Activated T-helper 9 cell treated with anti-CD3 and anti-CD28 coated beads, Interleukin-2, amount 50 U/mL, for 16 hours (primary cell): ENCODE measurements around the gene TOB1.
A peak's percentile ranks its signal among the peaks of the same experiment; 100 is the strongest.

ENCODE experiments used
- DNase-seq: peaks from one replicate; pipeline ENCODE4 v3.0.0-alpha.2; 2020; ENCODE audit warnings: low read depth

TOB1 gene

DNA sequence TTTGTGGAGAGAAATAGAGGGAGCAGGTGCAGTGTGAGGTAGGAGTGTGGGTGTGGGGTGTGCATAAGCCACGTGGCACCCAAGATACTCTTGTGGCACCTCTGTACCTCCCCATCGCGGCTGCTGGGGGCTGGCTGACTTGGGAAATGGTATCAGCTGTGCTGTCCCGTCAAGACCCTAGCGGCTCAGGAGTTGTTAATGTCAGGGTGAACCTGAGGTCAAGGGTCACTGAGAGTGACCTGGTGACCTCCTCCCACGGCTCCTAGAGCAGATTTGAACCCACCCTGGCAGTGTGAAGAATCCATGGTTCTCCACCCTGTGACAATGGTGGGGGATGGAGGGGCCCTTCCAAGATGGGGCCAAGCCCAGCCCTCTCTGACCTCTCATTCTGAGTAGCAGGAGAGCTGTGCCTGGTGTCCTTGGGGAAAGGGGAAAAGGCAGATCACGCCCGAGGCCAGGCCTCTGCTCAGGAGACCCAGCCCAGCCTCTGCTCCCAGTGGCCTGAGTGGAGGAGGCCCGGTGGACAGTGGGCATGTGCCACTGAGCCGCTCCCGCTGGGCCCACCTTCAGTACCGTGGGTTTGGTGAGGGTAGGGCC is 33.8 kb downstream of the TOB1 start:
- DNase-seq, result no peak

DNA sequence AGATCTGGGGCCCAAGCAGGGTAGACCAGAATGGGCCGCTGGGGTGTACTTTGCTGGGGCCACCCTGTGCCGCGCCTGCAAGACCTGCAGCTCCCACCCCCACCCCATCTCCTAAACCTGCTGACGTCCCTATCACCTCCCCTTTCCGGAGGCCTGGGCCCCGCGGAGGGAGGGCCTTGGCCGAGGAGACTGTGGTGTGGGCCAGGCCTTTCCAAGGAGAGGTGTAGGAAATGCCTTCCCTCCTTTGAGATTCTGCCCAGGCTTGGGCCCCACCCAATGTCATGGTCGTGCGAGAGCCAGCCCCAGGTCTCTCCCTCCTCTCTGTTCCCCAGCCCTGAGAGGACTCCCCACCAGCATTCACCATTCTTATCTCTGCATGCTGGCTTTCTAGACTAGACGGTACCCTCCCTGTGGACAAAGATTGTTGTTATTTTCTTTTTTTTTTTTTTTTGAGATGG is 34.7 kb downstream of the TOB1 start:
- DNase-seq, result no peak

DNA sequence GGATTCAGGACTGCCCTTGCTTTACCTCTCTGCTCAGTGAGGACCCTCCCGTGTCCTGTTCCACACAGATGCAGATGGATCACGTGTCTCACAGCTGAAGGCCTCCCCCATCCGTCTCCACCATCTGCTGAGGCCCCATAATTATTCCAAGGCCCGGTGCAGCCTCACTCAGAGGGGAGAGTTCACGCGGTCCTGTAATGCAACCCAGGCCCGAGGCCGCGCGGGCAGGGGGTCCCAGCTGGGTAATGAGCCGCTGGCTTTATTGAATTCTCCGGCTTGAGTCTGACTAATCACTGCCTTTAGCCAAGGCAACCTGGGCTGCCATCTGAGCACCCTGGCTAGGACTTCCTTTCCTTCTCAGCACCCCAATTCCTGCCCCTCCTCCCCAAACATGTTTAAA is 35.2 kb downstream of the TOB1 start:
- DNase-seq, result no peak

DNA sequence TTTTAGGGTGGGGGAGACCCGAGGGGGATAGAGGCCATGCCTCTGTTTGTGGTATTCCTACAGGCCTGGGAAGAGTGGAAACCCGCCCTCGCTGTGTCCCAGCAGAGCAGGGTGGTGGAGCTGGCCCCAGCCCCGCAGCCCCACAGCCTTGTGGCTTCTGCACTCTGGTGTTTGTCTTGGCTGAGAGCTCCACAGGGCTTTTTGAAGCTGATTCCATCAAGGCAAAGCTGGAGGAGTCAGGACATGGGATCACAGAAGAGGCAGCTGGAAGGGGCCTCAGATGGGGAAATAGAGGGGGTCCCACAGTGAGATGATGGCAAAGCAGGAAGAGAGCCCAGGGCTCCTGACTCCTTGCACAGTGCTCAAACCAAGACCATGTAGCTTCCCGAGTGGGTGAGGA is 35.8 kb downstream of the TOB1 start:
- DNase-seq, result no peak

DNA sequence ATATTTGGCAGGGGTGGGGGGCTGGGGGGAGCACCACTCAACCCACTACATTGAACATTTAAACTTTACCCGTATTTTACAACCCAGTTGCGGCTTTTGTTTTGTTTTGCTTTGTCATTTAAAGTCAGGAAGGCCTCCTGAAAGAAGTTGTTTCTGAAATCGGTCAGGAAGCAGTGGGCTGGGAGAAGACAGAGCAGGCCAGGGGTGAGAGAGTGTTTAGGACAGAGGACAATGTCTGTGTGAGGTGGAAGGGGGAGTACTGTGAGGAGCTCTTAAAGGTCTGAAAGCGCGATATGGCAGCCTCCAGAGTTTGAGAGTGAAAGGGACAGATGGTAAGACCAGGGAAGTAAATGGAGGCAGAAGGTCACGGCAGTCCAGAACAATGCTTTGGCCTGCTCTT is 36.8 kb downstream of the TOB1 start:
- no peak for DNase-seq

DNA sequence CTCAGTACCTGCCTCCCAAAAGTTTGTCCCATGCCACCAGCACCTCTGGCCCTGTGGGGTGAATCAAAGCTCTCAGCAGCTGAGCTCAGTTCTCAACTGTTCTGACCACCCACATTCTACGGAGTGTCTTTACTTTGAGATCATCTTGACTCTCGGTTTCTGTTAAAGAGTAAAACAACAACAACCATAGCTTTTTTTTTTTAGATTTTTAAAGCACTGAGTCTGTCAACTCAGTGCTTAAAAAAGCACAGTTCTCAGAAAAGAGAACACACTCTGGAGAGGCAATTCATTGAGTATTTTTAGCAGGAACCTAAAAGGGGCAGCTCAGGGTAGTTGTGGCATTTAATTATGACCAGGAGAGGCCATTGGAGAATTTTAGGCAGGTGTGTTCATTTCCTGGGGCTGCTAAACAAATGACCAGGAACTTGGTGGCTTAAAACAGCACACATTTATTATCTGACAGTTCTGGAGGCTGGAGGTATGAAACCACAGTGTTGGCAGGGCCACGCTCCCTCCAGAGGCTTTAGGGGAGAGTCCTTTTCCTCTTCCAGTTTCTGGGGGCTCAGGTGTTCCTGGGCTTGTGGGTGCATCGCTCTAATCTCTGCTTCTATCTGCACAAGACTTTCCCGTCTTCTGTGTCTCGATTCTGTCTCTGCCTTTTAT is 37.5 kb downstream of the TOB1 start:
- no peak for DNase-seq

DNA sequence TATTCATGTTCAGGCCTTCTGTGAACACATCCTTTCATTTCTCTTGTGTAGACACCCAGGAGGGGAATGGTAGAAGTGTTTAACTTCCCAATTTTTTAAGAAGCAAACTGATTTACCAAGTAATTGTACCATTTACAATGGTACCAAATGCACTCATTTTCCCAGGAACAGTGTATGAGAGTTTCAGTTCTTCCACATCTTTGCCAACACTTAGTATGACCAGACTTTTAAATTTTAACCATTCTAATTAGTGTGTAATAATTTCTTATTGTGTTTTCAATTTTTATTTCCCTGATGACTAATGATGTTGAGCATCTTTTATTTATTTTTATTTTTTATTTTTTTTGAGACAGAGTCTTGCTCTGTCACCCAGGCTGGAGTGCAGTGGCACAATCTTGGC is 41.0 kb downstream of the TOB1 start:
- DNase-seq, result no peak

DNA sequence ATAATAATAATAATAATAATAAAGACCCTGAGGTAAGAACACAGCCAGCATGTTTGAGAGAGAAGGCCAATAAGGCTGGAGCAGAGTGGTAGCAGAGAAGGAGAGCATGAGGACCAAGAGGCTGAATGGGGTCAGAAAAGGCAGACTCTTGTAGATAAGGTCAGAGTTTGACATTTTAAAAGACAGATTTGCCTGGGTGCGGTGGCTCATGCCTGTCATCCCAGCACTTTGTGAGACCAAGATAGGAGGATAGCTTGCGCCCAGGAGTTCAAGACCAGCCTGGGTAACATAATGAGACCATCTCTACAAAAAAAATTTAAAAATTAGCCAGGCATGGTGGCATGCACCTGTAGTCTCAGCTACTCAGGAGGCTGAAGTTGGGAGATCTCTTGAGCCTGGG is 41.7 kb downstream of the TOB1 start:
- no peak for DNase-seq

DNA sequence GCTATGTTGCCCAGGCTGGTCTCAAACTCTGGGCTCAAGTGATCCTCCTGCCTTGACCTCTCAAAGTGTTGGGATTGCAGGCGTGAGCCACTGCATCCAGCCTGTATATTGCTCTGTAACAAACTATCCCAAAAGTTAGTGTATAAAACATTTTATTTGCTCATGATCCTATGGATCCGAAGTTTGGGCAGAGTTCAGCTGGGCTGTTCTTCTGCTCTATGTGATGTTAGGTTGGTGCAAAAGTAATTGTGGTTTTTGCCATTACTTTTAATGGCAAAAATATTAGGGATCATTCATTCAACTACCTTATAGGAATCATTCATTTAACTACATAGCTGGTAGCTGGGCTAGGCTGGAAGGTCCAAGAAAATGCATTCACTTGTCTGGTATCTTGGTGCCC is 43.6 kb downstream of the TOB1 start:
- DNase-seq, result no peak

DNA sequence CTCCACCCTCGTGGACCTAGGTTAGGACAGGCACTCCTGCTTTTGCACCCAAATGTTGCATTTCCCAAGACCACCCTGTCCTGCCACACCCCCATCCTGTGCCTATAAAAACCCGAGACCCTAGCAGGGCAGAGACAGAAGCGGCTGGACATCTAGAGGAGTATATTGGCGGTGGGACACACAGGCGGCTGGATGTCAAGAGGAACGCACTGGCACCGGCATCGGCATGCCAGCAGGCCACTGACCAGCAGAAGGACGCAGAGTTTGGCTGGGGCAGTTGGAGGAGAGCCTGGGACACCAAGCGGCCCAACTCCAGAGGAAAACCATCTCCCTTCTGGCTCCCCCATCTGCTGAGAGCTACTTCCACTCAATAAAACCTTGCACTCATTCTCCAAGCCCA is 45.5 kb downstream of the TOB1 start:
- DNase-seq, result no peak

DNA sequence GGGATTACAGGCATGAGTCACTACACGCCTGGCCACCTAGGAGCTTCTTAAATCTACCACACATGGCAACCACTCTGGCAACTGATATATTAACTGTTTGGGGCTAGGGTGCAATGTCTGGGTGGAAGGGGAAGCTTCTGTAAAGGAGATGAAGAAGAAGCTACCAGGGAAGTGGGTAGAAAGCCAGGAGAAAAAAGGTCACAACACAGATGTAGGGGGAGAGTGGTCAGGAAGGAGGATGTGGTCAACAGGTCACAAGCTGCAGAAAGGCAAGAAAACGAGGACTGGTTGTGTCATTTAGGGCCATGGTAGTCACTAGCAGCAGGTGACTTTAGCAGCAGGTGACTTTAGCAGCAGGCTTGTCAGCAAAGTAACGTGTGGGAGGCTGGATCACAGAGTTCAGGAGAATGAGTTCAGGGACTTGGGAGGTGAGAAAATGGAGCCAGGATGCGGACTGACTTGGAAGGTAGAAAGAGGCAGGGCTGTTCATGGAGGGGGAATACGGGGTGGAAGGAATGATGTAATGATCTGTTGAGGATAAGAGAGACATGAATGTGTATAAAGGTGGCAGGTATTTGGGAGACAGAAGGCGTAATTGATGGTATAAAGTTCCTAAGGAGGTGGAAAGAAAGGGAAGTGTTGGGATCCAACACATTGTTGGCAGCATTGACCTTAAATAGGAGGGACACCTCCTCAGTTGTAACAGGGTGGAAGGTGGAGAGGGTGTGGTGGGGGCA is 47.1 kb downstream of the TOB1 start:
- no peak for DNase-seq

DNA sequence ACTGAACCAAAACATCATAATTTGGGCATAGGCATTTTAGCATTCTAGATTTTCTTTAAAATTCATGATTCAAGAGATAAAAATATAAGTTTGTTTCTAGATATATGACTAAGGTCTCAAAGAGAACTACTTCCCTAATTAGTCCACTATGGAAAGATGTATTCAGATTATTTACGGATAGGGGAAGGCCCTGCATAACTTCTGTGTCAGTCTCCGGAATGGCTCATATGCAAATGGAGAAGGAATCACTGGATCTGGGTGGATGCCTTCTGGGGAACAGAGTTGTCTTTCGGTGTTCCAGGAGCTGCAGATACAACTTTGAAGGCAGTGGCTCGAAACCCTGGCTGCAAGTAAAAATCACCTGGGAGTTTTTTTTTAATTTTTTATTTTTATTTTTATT is 47.9 kb downstream of the TOB1 start:
- DNase-seq, result no peak

DNA sequence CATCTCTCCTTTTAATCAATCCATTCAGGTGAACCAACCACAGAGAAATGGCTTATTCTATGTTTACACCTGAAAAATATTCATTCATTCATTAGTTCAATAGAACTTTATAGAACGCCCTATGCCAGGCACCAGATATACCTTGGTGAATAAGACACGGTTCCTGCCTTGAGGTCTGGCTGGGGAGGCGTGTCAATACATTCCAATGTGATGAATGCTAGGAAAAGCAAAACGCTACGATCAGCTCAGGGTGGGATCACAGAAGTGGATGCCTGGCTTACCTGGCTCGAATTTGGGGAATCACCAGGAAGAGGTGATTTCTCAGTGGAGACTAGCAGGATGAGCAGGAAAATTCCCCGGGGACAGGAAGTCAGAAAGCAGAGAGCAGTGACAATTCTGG is 48.3 kb downstream of the TOB1 start:
- DNase-seq, result no peak

DNA sequence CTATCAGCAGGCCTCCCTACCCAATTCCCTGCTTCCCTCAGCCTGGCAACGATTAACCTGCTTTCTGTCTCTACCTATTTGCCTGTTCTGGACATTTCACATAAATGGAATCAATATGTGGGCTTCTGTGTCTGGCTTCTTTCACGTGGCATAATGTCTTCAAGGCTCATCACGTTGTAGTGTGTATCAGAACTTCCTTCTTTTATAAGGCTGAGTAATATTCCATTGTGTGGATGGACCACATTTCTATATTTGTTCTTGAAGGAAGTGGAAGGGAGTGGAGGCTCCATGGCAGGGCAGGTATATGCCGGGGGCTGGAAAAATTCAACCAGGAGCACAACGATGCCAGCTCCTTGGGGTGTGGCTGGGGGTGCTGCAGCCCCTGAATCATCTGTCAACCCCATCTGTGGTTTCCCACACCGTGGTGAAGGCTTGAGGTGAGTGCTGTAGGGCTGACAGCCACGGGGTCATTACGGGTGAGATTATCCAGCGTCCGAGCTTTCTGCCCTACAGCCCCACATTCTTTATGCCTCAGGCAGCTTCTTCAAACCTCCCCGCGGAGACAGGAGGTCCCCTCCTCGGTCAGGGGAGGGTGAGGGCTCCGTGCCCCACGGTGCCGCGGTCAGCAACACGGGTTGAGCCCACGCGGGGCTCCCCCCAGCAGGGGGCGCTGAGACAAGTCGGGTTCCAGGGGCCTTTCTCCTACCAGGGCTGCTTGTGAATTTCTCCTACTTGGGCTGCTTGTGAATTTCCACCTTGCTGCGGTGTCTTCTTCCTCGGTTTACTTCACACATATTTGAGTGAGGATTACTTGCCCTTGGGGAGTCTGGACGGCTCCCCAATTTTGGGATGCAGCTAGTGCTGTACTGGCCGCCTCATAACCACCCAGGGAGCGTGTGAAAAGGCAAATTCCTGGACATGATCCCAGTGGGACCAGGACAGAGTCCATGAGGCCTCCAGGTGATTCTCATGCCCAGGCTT is 49.1 kb downstream of the TOB1 start:
- DNase-seq, result peak; percentile 44

DNA sequence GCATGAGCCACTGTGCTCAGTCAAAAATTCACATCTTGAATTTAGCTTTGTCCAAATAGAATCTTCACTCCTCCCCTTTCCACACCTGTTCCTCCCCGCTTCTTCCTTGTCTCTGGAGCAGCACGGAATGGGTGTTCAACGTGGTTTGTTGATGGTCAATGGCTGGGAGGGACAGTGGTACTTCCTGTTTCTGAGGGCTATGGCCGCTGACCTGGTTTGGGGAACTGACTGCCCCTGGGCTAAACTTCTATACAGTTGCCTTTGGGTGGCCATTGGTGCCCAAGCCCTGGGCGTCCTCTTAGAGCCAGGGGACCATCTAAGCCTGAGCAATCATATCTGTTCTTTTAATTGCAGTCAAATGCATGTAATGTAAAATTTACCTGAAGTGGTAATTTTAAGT is 49.9 kb downstream of the TOB1 start:
- DNase-seq, result no peak

DNA sequence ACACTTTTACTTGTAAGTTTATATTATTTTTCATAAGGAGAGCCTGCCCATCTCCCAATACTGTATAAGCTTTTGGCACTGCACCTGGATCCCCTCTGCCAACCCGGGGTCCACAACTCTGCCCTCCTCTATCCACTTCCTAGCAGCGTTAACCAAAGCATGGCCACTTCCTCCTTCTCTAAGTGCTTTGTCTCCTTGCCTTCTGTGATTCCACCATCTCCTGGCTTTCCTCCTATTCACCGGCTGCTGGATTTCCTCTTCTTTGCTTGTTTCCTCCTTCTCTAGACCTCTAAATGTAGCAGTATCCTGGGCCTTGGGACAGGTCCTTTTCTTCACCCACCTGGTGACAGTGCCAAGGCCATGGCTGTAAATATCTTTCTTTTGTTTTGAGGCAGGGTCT is 50.8 kb downstream of the TOB1 start:
- DNase-seq, result no peak

DNA sequence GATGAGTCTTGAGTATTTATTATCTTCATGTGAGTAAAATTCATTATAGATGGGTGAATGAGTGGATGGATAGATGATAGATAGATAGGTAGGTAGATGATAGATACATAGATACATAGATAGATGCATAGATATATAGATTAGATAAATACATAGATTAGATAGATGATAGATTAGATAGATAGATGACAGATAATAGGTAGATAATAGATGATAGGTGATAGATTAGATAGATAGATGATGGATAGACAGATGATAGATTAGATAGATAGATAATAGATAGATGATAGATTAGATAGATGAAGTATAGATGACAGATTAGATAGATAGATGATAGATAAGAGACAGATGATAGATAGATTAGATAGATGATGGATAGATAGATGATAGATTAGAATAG is 52.6 kb downstream of the TOB1 start:
- no peak for DNase-seq
